Retinal pigment epithelial cell (primary cell): Measurements from ENCODE around the gene HPSE2.

Source experiments
- DNase-seq: peaks from one replicate; pipeline ENCODE4 v3.0.0-alpha.2; 2010; ENCODE audit warnings: low read depth
- H3K4me3 ChIP-seq: 2 replicates; pipeline ENCODE4 v1.5.1; 2011; ENCODE audit warnings: mild to moderate bottlenecking, low read length, control low read depth, moderate library complexity
- CTCF ChIP-seq: conservative IDR thresholded peaks from 2 replicates; pipeline ENCODE4 v1.5.1; 2011; ENCODE audit warnings: low read depth, low read length, control low read depth, inconsistent platforms

Gene HPSE2

GRCh38 chr10:98472196-98472595, 763.5 kb downstream of the HPSE2 start:
- no peak overlapping the region for H3K4me3 ChIP-seq
- no peak for DNase-seq
- no peak for TF ChIP-seq CTCF

- no peak for TF ChIP-seq CTCF
- no peak overlapping the region for H3K4me3 ChIP-seq
- no peak for DNase-seq
These were observed 764.8 kb downstream of the HPSE2 start for GRCh38 chr10:98470850-98471249.

DNA sequence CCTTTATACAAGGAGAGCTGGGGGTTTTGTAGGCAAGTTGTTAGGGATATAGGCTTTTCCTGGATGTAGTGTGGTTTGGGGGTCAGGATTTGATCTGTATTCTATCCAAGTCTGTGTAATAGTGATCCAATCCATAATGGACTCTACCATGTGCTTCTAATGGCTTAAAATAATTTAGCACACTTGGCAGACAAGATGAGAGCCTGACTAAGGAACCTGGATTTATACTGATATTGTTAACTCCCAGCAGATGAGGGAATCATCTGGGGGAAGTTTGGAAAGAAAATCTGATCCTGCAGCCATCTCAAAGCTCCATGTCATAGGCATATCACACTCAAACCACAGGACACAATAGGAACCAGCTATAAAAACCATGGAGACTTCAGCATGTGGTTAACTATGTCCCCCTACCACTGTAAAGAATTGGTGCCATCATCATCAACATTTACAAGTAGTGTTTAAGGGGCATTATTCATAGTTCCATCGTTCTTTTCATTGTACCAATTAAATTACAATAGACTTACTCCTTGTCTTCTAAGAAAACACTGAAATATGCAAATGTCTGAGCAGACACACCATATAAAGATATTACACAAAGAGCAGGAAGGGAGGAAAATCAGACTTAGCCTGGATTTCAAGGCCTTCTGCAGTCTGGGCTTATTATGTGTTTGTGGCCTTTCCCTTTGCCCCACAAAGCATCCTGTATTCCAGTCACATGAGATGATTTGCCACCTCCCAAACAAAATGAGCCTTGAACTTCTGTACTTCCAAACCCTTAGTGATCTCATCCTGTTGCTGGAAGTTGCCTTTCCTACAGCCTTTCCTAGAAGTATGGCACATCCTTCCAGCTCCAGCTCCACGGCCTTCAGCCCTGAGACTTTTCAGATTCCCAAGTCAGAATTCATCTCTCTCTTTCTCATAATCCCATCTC, 766.4 kb downstream of the HPSE2 start:
- no peak overlapping the region for H3K4me3 ChIP-seq
- no peak for TF ChIP-seq CTCF
- no peak for DNase-seq

DNA sequence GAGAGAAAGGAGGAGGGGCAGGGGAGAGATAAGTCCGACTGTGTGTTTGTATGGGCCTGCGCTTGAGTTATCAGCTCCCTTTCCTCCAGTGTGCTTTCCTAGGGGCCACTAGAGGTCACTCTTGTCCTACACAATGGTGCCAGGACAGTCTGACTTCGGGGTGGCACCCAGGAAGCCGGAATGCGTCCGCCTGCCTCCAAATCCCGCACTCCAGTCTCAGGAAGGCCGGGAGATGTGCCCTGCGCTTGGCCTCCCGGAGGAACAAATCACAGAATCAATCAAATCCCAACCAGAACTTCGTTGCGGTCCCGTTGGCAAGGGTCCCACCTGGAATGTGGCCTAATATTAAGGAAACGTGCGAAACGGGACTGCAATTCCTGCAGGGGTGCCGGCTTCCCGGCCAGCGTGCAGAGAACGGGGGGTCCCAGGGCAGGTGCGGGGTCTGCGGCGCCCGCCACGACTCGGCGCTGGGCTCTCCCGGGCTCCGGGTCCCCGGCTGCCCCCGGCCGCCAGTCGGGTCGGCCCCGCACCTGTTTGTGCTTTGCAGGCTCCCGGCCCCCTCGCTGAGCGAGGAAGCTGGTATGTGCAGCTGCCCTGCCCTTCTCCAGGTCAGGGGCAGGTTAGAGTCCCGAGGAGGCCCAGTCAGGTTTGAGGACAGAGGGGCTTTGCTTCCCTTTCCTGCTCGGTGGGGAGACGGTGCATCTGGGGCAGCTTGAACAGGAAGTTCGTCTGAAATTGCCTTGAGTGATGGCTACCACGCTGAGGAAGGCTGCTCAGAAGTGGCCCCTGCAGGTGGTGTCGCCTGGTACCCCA, 767.9 kb downstream of the HPSE2 start:
- TF ChIP-seq CTCF: peak; percentile 85
- DNase-seq: peak; percentile 43
- H3K4me3 ChIP-seq: peak overlapping the region; percentile 52

DNA sequence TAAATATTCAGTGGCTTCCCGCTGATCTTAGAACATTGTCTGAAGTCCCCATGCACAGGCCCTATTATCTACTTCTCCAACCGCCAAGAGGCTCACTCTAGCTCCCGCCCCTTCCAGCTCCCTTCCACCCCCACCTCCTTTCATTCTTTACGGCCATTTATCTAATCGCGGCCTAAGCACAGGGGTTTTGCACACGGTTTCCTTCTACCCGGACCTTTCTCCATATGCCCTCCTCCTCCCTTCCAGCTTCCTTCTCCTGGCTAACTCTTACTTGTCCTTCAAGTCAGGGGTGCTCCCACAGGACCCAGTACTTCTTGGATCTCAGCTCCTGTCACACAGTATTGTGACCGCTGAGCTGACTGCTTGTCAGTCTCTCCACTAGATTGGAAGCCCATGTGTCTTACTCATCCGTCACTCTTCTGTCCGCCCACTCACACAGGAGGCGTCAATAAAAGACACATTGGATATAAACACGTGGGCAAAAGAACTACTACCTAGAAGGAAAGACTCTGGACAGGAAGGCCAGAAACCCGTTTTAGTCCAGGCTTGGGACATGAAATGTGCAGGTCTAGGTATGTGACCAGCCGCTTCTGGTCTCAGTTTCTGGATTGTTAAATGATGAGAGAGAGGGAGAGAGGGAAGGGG, 768.7 kb downstream of the HPSE2 start:
- no peak for DNase-seq
- TF ChIP-seq CTCF: no peak
- H3K4me3 ChIP-seq: no peak overlapping the region

DNA sequence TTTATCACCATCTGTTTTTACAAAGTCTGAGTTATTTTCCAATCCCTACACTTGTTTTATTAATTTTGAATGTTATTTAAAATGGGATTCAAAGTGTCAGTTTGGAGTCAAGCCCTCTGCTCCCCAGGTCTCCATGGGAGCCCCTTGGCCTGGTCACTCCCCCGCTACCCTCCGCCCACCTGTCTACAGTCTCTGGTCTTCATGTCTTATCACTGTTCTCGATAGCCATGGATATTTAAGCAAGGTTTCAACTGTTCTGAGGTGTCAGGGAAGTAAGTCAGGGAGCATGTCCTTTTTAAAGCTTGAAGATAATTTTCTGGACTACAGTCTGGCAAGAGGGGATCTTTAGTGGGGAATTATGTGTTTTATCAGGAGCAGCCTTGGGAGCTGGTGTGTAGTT, 769.8 kb downstream of the HPSE2 start:
- no peak for DNase-seq
- no peak for TF ChIP-seq CTCF
- H3K4me3 ChIP-seq: no peak overlapping the region
